SKM-1 treated with dmso at 0.1 percent for 144 hours (cell line): ENCODE measurements around the gene ERO1B.
"Not testable (repeated sequence)": the region's sequence is repeated elsewhere in the genome, so short reads cannot be mapped to it uniquely, and the experiment has no call there.

ENCODE experiments used
- DNase-seq: peaks from one replicate; lab custom pipeline; 2025; ENCODE audit not compliant: unreplicated experiment; lab: John Stamatoyannopoulos, UW

ERO1B gene

GRCh38 chr1:236193184-236193583, 88.6 kb downstream of the ERO1B start:
- no peak for DNase-seq

DNA sequence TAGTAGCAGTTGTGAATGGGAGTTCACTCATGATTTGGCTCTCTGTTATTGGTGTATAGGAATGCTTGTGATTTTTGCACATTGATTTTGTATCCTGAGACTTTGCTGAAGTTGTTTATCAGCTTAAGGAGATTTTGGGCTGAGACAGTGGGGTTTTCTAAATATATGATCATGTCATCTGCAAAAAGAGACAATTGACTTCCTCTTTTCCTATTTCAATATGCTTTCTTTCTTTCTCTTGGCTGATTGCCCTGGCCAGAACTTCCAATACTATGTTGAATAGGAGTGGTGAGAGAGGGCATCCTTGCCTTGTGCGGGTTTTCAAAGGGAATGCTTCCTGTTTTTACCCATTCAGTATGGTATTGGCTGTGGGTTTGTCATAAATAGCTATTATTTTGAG, 93.7 kb downstream of the ERO1B start:
- not testable (repeated sequence) for DNase-seq

DNA sequence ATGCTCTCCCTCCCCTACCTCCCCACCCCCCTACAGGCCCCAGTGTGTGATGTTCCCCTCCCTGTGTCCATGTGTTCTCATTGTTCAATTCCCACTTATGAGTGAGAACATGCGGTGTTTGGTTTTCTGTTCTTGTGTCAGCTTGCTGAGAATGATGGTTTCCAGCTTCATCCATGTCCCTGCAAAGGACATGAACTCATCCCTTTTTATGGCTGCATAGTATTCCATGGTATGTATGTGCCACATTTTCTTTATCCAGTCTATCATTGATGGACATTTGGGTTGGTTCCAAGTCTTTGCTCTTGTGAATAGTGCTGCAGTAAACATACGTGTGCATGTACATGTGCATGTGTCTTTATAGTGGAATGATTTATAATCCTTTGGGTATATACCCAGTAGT, 95.3 kb downstream of the ERO1B start:
- not testable (repeated sequence) for DNase-seq

GRCh38 chr1:236185687-236186086, 96.1 kb downstream of the ERO1B start:
- DNase-seq = peak; percentile 82

DNA sequence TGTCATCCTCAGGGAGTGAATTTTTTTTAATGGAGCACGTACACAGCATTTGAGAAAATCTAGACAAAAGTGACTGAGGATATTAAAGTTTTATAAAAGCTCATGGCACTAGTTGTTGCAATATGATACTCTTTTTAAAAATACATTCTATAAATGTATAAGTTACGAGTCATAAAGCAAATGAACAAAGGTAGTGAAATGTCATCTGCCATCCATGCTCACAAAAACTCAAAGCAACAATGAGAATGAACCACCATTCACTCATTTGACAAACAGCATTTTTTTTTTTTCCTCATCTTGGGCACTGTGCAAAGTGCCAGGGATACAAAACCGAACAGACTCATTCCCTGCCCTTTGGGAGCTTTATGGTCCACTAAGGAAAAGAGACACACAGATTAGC, 100.7 kb downstream of the ERO1B start:
- DNase-seq = no peak

DNA sequence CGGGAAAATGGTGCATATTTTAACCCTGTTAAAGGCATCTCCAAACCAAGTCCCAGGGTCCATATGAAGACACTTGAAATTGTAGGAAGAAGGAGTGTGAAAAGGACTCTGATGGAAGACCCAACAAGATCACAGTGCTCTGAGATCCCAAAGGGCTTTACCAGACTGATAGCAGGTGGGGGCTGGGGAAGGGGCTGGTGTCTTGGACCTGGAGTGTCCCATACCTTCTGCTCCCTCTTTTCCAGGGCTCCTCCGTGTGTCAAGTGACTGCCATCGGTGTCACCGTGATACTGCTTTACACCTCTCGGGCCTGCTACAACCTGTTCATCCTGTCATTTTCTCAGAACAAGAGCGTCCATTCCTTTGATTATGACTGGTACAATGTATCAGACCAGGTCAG, 102.1 kb downstream of the ERO1B start:
- DNase-seq = no peak

DNA sequence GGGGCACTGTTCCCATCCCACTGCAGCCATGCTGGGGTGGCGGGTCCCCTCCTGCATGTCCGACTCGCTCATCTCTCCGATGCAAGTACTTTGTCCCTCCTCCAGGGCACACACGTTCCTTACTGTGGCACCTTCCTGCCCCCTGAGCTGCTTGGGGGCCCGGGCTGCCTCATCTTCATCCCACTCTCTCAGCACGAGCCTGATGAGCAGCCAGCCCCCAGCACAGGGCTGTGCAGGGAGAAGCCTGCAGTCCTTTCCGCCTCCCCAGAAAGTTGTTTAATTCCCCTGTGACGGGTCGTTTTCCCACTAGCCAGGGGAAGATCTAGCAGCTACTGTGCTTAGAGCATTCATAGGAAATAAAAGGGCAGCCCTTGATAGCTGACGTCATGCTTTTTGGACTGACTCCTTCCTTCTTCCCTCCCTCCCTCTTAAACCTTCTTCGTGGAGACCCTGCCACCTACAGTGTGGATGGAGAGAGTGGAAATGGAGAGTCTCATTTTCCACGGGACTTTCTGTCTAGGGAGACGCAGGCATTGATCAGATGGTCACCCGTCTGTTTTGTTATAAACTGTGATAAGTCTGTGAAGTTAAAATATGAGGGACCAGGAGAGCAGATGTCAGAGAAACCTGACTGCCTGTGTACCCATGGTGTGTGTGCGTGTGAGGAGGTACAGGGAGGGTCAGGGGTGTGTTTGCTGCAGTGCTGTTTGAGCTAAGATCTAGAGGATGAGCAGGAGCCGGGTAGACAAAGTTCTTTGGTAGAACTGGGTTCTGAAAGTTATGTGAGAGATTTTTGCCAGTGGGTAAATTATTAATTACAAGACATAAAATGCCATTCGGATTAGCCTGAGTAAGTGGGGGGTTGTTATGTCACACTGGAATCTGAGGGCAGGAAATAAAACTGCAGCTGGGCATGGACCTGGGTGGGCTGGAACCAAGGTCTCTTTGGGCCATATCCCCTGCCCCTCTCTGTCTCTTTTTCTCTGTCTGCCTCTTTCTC, 105.1 kb downstream of the ERO1B start:
- no peak for DNase-seq

GRCh38 chr1:236175642-236176336, 106.0 kb downstream of the ERO1B start:
- no peak for DNase-seq

- no peak for DNase-seq
Measured at GRCh38 chr1:236173174-236173767, 108.5 kb downstream of the ERO1B start.

- no peak for DNase-seq
Measured at GRCh38 chr1:236172041-236172579, 109.6 kb downstream of the ERO1B start.

- no peak for DNase-seq
Measured at GRCh38 chr1:236168716-236169429, 112.9 kb downstream of the ERO1B start.

DNA sequence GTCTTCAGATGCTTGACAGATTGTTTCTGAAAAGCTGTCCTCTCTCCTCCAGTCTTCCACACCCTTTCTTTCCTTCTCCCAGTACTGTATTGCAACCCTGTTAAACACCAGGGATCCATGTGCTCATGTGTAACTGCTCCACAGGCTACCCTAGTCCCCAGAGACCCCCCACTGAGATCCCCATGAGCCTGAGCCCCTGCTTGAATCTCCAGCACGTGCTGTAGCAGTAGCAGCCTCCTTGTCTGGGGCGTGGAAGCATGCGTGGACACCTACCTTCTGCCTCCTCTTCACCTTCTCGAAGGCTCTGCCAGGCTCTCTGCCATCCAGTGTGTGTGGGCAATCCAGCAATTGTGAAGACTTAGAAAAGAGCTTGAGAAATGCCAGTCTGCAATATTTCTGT, 114.2 kb downstream of the ERO1B start:
- no peak for DNase-seq

DNA sequence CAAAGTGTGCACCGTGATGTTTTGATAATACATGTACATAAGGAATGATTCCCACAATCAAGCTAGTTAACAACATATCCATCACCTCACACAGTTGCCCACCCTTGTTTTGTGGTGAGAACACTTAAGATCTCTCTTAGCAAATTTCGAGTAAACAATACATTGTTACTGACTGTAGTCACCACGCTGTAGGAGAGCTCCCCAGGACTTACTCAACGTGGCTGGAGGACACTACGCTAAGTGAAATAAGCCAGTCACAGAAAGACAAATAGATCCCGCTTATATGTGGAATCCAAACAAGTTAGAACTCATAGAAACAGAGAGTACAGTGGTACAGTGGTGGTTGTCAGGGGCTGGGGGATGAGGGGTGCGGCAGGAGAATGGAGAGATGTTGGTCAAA, 114.6 kb downstream of the ERO1B start:
- DNase-seq = no peak

DNA sequence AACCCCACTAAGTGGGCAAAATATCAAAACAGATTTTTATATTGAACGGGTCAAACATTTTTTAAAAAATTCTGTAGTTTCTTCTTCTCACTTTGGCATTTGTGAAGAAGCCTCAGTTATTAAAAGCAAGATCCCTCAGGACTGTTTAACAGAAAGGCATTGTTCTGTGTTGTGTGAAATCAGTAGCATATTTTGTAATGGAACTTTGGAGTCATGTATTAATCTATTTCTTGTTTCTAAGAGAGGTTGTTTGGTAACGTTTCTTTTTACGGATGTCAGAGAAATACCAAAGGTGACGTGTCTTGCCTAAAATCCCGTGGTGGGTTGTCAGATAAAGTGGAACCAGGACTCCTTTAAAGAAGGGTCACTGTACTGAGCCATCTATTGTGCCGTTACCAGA, 115.7 kb downstream of the ERO1B start:
- DNase-seq = no peak
